PC-9 (cell line): ENCODE measurements around the gene ZNHIT1.

Experiments
- EZH2 ChIP-seq: fragments of 200-600 bp; sonication (generic); IDR thresholded peaks from 2 replicates; pipeline ENCODE4 v1.8.0; 2017; ENCODE audit warnings: antibody characterized with exemption, low read depth
- TF ChIP-seq, protein P1 (sequence below): fragments of 200-600 bp; sonication (generic); conservative IDR thresholded peaks from 2 replicates; pipeline ENCODE4 v1.6.1; 2017; ENCODE audit warnings: mixed run types, antibody characterized with exemption, mild to moderate bottlenecking, moderate library complexity

DNA sequence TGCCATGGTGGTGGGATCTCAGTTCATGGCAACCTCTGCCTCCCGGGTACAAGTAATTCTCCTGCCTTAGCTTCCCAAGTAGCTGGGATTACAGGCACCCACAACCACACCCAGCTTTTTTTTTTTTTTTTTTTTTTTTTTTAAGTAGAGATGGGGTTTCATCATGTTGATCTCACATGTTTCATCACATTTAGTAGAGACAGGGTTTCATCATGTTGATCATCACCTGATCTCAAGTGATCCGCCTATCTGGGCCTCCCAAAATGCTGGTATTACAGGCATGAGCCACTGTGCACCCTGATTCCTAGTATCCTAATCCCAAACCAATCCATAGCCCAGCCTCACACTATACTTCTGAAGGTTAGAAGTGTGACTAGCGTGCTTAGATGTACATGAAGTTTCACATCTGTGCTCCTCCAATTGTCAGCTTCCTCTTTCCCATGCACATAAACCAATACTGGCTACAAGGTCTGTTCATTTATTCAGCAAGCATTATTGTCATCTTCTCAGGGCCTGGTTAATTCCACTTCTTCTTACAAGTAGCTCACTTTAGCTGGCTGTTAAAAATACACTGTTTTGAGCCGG is 31.0 kb upstream of the ZNHIT1 start:
- TF ChIP-seq, protein P1, sequence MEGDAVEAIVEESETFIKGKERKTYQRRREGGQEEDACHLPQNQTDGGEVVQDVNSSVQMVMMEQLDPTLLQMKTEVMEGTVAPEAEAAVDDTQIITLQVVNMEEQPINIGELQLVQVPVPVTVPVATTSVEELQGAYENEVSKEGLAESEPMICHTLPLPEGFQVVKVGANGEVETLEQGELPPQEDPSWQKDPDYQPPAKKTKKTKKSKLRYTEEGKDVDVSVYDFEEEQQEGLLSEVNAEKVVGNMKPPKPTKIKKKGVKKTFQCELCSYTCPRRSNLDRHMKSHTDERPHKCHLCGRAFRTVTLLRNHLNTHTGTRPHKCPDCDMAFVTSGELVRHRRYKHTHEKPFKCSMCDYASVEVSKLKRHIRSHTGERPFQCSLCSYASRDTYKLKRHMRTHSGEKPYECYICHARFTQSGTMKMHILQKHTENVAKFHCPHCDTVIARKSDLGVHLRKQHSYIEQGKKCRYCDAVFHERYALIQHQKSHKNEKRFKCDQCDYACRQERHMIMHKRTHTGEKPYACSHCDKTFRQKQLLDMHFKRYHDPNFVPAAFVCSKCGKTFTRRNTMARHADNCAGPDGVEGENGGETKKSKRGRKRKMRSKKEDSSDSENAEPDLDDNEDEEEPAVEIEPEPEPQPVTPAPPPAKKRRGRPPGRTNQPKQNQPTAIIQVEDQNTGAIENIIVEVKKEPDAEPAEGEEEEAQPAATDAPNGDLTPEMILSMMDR, result no peak
- no peak for TF ChIP-seq EZH2
